ENCODE measurements around the gene ESCO1. TPM values are rescaled to one million over a fixed set of nuclear protein-coding genes. Genes with fewer than 3 reads are reported as not detected.
A peak's percentile ranks its signal among the peaks of the same experiment; 100 is the strongest.

The ESCO1 gene
- total RNA-seq, 3 donors from 2014 or later (not counting 1 experiment from before 2014, with no cell fraction given) = 40.5 to 43.4 (median 42.8) TPM

DNA sequence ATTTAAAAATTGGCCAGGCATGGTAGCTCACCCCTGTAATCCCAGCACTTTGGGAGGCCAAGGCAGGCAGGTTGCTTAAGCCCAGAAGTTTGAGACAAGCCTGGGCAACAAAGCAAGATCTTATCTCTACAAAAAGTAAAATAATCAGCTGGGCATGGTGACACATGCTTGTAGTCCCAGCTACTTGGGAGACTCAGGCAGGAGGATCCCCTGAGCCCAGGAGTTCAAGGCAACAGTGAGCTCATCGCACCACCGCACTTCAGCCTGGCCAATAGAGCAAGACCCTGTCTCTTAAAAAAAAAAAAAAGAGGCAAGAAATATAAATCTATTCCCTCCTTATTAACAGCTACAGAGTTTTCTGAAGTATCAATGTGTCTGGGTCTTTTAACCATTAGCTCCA is 51.9 kb downstream of the ESCO1 start:
- Histone ChIP-seq H3K27ac (ENCODE audit: low read length) (no peak overlapping the region), H3K9me3 (ENCODE audit: control insufficient read depth, insufficient read depth, low read length) (no peaks in the 10 kb centered on the region), H3K4me1 (ENCODE audit: control insufficient read depth, insufficient read depth, low read length) (no peaks in the 10 kb centered on the region), H3K36me3 (ENCODE audit: control insufficient read depth, insufficient read depth, low read length) (peaks cover 11% of the 10 kb centered on the region), H3K4me3 (ENCODE audit: low read length) (no peak overlapping the region), H3K27me3 (ENCODE audit: control insufficient read depth, insufficient read depth, low read length) (no peaks in the 10 kb centered on the region)
- WGBS (ENCODE audit: insufficient coverage) = 100% methylated on average over 2 of the region's 2 CpGs
- no peaks in the 10 kb centered on the region for H3K36me3 Mint-ChIP-seq
- TF ChIP-seq, protein P1, sequence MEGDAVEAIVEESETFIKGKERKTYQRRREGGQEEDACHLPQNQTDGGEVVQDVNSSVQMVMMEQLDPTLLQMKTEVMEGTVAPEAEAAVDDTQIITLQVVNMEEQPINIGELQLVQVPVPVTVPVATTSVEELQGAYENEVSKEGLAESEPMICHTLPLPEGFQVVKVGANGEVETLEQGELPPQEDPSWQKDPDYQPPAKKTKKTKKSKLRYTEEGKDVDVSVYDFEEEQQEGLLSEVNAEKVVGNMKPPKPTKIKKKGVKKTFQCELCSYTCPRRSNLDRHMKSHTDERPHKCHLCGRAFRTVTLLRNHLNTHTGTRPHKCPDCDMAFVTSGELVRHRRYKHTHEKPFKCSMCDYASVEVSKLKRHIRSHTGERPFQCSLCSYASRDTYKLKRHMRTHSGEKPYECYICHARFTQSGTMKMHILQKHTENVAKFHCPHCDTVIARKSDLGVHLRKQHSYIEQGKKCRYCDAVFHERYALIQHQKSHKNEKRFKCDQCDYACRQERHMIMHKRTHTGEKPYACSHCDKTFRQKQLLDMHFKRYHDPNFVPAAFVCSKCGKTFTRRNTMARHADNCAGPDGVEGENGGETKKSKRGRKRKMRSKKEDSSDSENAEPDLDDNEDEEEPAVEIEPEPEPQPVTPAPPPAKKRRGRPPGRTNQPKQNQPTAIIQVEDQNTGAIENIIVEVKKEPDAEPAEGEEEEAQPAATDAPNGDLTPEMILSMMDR (IDR thresholded peaks at IDR 0.05) = no peak
- H3K4me3 Mint-ChIP-seq = no peak overlapping the region
- ATAC-seq (no peak), DNase-seq (no peak)
- H3K4me1 Mint-ChIP-seq = peaks cover 8 to 10% of the 10 kb centered on the region in 2 donors
- H3K9me3 Mint-ChIP-seq = no peaks in the 10 kb centered on the region
- H3K27ac Mint-ChIP-seq = no peak overlapping the region
- H3K27me3 Mint-ChIP-seq (ENCODE audit: low read depth in 2 of 2) = no peaks in the 10 kb centered on the region
- intact Hi-C loops (cut with micrococcal nuclease) = no loop called here

DNA sequence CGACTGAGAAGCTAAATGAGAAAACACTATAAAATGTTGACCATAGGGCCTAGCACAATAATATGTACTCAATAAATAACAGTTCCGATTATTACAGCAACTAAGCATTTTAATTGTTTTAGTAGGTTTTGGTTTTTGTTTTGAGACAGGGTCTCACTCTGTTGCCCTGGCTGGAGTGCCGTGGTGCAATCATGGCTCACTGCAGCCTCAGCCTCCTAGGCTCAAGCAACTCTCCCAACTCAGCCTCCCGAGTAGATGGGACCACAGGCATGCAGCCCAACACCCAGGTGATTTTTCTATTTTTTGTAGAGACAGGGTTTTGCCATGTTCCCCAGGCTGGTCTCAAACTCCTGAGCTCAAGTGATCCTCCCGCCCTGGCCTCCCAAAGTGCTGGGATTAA is 54.1 kb downstream of the ESCO1 start:
- TF ChIP-seq, protein P1 (IDR thresholded peaks at IDR 0.05) = no peak
- ATAC-seq (no peak), DNase-seq (no peak)
- 98% methylated on average over 4 of the region's 5 CpGs for WGBS (ENCODE audit: insufficient coverage)
- H3K36me3 ChIP-seq (ENCODE audit: control insufficient read depth, insufficient read depth, low read length) = peaks cover 10% of the 10 kb centered on the region
- intact Hi-C loops (cut with micrococcal nuclease) = no loop called here
- Mint-ChIP-seq H3K27me3 (ENCODE audit: low read depth in 2 of 2) (no peaks in the 10 kb centered on the region), H3K4me3 (no peak overlapping the region), H3K4me1 (peaks cover 0 to 6% of the 10 kb centered on the region in 2 donors), H3K36me3 (no peaks in the 10 kb centered on the region), H3K27ac (peak overlapping the region; percentile 24 to 45), H3K9me3 (no peaks in the 10 kb centered on the region)
- no peaks in the 10 kb centered on the region for H3K27me3 ChIP-seq (ENCODE audit: control insufficient read depth, insufficient read depth, low read length)
- no peaks in the 10 kb centered on the region for H3K4me1 ChIP-seq (ENCODE audit: control insufficient read depth, insufficient read depth, low read length)
- H3K4me3 ChIP-seq (ENCODE audit: low read length) = no peak overlapping the region
- H3K9me3 ChIP-seq (ENCODE audit: control insufficient read depth, insufficient read depth, low read length) = no peaks in the 10 kb centered on the region
- H3K27ac ChIP-seq (ENCODE audit: low read length) = no peak overlapping the region

- Mint-ChIP-seq H3K4me3 (no peak overlapping the region), H3K36me3 (no peaks in the 10 kb centered on the region), H3K4me1 (peaks cover 5 to 7% of the 10 kb centered on the region in 2 donors), H3K9me3 (no peaks in the 10 kb centered on the region), H3K27ac (no peak overlapping the region), H3K27me3 (ENCODE audit: low read depth in 2 of 2) (no peaks in the 10 kb centered on the region)
- TF ChIP-seq, protein P1 (IDR thresholded peaks at IDR 0.05) = no peak
- Histone ChIP-seq H3K4me1 (ENCODE audit: control insufficient read depth, insufficient read depth, low read length) (no peaks in the 10 kb centered on the region), H3K27me3 (ENCODE audit: control insufficient read depth, insufficient read depth, low read length) (no peaks in the 10 kb centered on the region), H3K9me3 (ENCODE audit: control insufficient read depth, insufficient read depth, low read length) (no peaks in the 10 kb centered on the region), H3K27ac (ENCODE audit: low read length) (no peak overlapping the region), H3K36me3 (ENCODE audit: control insufficient read depth, insufficient read depth, low read length) (peaks cover 30% of the 10 kb centered on the region), H3K4me3 (ENCODE audit: low read length) (no peak overlapping the region)
- intact Hi-C loops (cut with micrococcal nuclease) = no loop called here
- no peak for DNase-seq
- WGBS (ENCODE audit: insufficient coverage) = 100% methylated on average over 1 of the region's 3 CpGs
- no peak for ATAC-seq
Observed at GRCh38 chr18:21538230-21538629, 62.3 kb downstream of the ESCO1 start.

DNA sequence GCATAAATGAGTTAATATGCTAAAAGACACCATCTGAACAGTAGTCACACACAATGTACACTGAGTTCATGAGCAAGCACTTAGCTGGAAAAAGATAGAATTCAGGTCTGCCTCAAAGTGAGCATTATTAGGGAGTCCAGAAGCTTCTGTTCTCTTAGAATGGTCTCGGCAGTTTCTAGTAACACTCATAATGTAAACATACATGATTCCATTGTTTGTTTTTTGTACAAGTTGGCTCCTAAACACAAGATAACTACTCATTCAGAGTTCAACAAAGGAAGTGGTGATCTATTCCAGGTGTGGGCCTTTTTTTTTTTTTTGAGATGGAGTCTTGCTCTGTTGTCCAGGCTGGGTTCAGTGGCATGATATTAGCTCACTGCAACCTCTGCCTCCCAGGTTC is 66.2 kb downstream of the ESCO1 start:
- Histone ChIP-seq H3K4me1 (ENCODE audit: control insufficient read depth, insufficient read depth, low read length) (no peaks in the 10 kb centered on the region), H3K9me3 (ENCODE audit: control insufficient read depth, insufficient read depth, low read length) (no peaks in the 10 kb centered on the region), H3K4me3 (ENCODE audit: low read length) (no peak overlapping the region), H3K27ac (ENCODE audit: low read length) (no peak overlapping the region), H3K27me3 (ENCODE audit: control insufficient read depth, insufficient read depth, low read length) (no peaks in the 10 kb centered on the region), H3K36me3 (ENCODE audit: control insufficient read depth, insufficient read depth, low read length) (peaks cover 51% of the 10 kb centered on the region)
- no peak for ATAC-seq
- no peak overlapping the region for H3K4me3 Mint-ChIP-seq
- peaks cover 7% of the 10 kb centered on the region for H3K36me3 Mint-ChIP-seq
- H3K9me3 Mint-ChIP-seq = no peaks in the 10 kb centered on the region
- H3K27me3 Mint-ChIP-seq (ENCODE audit: low read depth in 2 of 2) = no peaks in the 10 kb centered on the region
- 100% methylated on average over 1 of the region's 1 CpG for WGBS (ENCODE audit: insufficient coverage)
- no peak for DNase-seq
- intact Hi-C loops (cut with micrococcal nuclease) = no loop called here
- no peak overlapping the region for H3K27ac Mint-ChIP-seq
- no peaks in the 10 kb centered on the region for H3K4me1 Mint-ChIP-seq
- TF ChIP-seq, protein P1 (IDR thresholded peaks at IDR 0.05) = no peak
